GM18951 (cell line): ENCODE data around the gene KCTD18.

ENCODE experiments used
- POLR2A ChIP-seq: IDR thresholded peaks from 4 replicates; pipeline ENCODE4 v1.6.1; 2011; ENCODE audit warnings: mild to moderate bottlenecking; ENCODE audit not compliant: insufficient read length, insufficient read depth; ENCODE audit errors: extremely low read depth
- in situ Hi-C: fragments of 300-500 bp; cut with MboI; formaldehyde crosslinking; loops from one replicate; pipeline ENCODE4 v1.12.0; 2022; ENCODE audit warnings: low sequenced_read_pairs, mixed read lengths, inconsistent platforms; ENCODE audit not compliant: unreplicated experiment

Gene KCTD18

GRCh38 chr2:200475795-200476194, 34.1 kb downstream of the KCTD18 start:
- in situ Hi-C loops = loop anchor here (5.0 to 10.0 kb wide), 2 partner anchors 171 to 498 kb away; partner anchors contain the start of gene SPATS2L
- TF ChIP-seq POLR2A = no peak

DNA sequence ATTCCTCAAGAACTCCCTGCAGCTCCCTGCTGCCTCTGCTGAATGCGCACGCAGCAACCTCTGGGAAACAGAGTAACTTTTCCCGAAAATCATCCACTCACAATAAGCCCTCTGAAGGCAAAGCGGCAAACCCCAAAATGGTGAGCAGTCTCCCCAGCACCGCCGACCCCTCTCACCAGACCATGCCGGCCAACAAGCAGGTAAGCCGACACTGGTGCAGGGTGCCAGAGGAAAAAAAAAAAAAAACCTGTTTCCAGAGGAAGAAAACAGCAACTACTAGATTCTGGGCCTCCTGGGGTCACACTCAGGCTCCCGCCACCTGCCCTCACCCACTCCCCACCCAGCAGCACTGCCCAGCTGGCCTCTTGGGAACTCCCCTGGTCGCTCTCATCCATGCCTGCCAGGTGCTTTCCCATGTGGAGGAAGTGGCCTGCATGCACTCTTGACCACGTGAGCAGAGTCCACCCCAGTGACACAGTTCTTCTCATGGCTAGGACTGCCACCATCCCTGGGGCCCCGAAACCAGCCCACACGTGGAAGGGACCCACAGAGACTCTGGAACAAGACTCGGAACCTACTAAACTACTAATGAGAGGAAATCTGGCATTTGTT, 36.9 kb downstream of the KCTD18 start:
- in situ Hi-C loops = loop anchor here (10.0 kb wide), 1 partner anchor 168 kb away; the partner anchor contains the start of gene SPATS2L
- TF ChIP-seq POLR2A = no peak

DNA sequence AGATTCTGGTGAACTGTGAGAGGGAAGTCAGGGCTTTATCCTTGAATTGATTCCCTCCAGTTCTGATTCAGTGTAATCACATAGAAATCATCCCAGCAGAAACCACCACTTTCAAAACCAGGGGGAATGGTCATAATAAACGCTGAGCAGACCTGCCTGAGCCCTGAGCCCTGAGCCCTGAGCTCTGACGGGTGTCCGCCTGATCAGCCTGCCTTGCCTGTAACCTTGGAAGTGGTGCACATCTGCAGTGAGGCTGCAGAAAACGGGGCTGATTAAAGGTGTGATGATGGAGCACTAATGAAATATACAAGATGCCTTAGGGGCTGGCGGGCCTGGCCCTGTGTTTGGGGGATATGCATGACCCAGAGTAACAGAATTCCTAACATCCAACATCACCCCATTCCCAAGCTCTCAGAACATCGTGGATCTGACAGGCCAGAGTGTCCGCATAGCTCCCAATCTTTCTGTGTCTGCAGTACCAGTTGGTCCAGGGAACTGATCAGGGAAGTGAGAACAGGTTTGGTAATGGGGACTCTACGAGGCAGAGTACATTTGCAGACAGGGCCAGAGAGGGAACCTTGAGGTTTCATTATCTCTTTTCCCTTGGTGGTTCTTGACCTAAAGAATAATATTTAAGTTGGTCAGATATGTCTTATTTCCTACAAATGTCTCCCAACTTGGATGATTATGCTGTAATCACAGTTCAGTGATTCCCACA, 37.8 kb downstream of the KCTD18 start:
- in situ Hi-C loops = loop anchor here (10.0 kb wide), 1 partner anchor 167 kb away; the partner anchor contains the start of gene SPATS2L
- no peak for TF ChIP-seq POLR2A

- in situ Hi-C loops = loop anchor here (10.0 kb wide), 1 partner anchor 167 kb away; the partner anchor contains the start of gene SPATS2L
- TF ChIP-seq POLR2A = no peak
Measured at GRCh38 chr2:200471324-200471848, 38.5 kb downstream of the KCTD18 start.

DNA sequence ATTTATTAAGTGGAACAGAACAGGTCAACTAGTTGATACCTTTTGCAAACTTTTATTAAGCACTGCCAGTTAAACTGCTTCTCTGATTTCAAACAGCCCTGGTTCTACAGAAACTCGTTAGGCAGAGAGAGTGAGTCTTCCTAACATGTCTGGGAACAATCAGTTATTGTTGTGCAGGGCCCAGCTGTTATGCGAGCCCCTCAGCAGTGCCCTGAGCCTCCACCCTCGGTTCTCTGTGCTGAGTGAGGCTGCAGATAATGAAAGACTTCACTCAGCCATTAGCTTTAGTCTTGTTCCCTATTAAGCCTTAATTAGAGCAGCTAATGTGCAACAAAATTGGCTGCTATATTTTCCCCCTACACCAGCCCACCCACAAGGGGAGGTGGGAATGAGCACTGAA, 39.6 kb downstream of the KCTD18 start:
- in situ Hi-C loops = loop anchor here (10.0 kb wide), 1 partner anchor 165 kb away; the partner anchor contains the start of gene SPATS2L
- no peak for TF ChIP-seq POLR2A

DNA sequence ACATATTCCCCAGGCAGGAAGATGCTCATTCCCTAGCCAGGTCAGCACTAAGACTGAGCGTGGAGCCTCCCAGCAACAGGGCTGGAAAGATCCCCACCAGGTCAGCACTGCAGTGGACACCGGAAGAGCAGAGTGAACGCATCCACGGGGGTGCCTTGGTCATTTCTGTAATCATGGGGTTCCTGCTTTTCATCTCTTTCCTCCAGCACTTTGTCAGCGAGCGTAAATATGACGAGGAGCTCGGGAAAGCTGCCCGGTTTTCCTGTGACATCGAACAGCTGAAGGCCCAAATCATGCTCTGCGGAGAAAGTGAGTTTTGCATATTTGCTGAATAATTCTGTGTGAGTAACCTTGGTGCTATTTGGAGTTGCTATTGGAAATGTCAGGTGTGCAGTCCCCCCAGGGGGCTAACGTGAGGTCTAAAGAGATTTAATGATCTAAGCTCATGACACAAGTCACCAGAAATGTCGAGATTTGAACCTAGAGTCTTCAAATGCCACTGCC, 40.1 kb downstream of the KCTD18 start:
- no peak for TF ChIP-seq POLR2A
- in situ Hi-C loops = loop anchor here (10.0 kb wide), 1 partner anchor 165 kb away; the partner anchor contains the start of gene SPATS2L

GRCh38 chr2:200467806-200468681, 41.8 kb downstream of the KCTD18 start:
- no peak for TF ChIP-seq POLR2A
- in situ Hi-C loops = no loop called here

DNA sequence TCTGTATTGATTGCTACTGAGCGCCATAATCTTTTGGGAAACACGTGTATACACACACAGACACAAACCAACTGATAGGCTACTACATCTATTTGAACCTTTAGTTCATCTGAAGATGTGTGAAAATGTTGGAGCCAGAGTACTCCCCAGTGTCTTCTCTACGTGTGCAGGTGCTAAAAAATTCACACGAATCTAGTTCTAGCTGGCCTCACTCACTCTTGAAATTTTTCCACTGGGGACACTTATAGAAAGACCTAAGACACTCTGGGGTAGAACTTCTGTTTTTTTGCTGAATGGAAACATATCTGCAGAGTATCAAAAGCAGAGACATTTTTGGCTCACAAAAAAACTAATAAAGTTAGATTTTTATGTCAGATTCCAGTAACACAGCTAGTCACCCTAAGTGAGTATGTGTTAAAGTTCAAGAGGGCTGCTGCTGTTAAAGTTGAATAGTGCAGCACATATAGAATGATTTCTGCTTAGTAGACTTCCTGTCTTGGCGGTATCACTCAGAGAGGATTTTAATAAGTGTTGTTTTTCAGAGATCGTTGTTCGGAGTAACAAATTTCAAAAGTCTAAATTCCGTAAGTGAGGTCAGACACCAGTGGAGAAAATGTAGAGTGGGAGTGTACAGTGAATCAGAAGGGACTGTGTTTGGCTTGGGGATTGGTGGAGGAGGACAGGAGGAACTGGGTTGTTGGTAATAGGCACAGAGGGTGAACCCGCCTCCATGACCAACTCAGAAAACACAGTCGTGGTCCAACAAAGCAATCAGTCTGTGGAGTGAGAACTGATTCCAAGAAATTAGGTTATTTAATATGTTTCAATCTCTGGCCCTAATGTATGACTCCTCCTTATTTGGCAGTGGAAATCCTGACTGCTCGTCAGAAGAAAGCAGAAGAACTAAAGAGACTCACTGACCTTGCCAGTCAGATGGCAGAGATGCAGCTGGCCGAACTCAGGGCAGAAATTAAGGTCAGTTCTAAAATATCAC, 43.1 kb downstream of the KCTD18 start:
- in situ Hi-C loops = no loop called here
- TF ChIP-seq POLR2A = no peak

GRCh38 chr2:200463452-200463851, 46.4 kb downstream of the KCTD18 start:
- in situ Hi-C loops = no loop called here
- no peak for TF ChIP-seq POLR2A

GRCh38 chr2:200461846-200462710, 47.8 kb downstream of the KCTD18 start:
- in situ Hi-C loops = no loop called here

DNA sequence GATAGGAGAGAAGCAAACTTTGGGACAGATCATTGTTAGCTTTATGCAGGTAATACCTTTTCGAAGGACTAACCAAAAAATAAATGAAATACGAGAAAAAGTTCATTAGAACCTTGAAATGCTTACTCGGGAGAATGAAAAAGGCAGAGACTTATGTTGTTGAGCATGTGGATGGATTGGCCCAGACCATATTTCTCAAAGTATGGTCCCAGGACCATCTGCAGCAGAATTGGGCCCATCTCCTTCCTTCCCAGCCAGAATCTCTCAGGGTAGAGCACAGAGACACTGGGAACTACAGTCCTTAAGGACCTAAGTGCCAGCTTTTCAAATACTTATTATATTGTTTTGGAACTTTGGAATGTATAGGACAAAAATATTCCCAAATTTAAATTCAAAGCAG, 50.8 kb downstream of the KCTD18 start:
- TF ChIP-seq POLR2A = no peak
- in situ Hi-C loops = no loop called here

More at GRCh38 chr2:200461846-200462710, 47.8 kb downstream of the KCTD18 start:
- TF ChIP-seq POLR2A = no peak
